Transverse colon (tissue), 4 donors: ENCODE measurements around the gene CNKSR2.

Experiments
- POLR2AphosphoS5 ChIP-seq, 3 donors: sonication (generic); formaldehyde crosslinking; IDR thresholded peaks; one replicate each; pipeline ENCODE4 v1.6.1; 2016; ENCODE audit warnings: antibody characterized with exemption in 3 of 3
- TF ChIP-seq, protein P1 (sequence below), 5 experiments: fragments of 200-600 bp in 3 of 5; fragments of 450-650 bp in 2 of 5; sonication (generic) in 3 of 5; IDR thresholded peaks; 1 replicate in 2 of 5; 2 replicates in 3 of 5; pipeline ENCODE4 v1.5.1; 2016 to 2017; ENCODE audit warnings: antibody characterized with exemption in 5 of 5, inconsistent platforms in 3 of 5, mild to moderate bottlenecking in 2 of 5, moderate library complexity in 1 of 5

DNA sequence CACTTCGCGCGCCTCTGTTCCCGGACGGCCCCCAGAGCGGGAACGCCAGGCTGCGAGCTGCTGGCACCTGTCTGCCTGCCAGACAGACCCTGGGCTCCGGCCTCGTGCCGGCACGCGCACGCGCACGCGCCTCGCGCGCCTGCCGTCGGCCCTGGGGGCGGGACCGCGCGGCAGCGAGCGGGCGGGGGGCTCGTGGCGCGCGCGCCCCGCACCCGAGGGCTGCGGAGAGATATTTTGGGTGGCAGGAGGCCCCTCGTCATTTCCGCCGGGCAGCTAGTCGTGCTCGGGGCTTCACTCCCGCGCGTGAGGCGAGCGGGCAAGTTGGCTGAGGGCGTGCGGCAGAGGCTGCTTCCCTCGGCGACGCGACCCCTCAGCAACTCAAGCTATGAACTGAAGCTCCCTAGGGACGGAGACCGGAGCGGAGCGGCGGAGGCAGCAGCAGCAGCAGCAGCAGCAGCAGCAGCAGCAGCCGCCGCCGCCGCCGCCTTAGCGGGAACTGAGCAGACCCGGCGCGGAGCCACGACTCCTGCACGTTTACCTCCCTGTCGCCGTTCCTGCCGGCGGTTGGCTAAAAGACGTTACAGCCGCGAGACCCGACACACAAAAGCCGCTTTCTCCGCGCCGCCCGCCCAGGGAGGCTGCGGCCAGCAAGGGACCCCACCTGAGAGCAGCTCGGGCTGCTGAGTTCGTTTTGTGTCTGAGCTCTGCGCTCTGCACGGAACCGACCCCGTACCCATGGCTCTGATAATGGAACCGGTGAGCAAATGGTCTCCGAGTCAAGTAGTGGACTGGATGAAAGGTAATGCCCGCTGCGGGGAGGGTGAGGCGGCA, at the start of gene CNKSR2:
- TF ChIP-seq, protein P1, sequence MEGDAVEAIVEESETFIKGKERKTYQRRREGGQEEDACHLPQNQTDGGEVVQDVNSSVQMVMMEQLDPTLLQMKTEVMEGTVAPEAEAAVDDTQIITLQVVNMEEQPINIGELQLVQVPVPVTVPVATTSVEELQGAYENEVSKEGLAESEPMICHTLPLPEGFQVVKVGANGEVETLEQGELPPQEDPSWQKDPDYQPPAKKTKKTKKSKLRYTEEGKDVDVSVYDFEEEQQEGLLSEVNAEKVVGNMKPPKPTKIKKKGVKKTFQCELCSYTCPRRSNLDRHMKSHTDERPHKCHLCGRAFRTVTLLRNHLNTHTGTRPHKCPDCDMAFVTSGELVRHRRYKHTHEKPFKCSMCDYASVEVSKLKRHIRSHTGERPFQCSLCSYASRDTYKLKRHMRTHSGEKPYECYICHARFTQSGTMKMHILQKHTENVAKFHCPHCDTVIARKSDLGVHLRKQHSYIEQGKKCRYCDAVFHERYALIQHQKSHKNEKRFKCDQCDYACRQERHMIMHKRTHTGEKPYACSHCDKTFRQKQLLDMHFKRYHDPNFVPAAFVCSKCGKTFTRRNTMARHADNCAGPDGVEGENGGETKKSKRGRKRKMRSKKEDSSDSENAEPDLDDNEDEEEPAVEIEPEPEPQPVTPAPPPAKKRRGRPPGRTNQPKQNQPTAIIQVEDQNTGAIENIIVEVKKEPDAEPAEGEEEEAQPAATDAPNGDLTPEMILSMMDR (IDR thresholded peaks at IDR 0.05) = no peak
- TF ChIP-seq POLR2AphosphoS5 (IDR thresholded peaks at IDR 0.05) = no peak
